Inflammatory macrophage treated with lipopolysaccharide for 1 hour (primary cell): ENCODE results near the gene PDE4D.

Source experiments
- DNase-seq, 2 donors: peaks; one replicate each; pipeline ENCODE4 v3.0.0-alpha.2; 2020 to 2022

The PDE4D gene

GRCh38 chr5:59893429-59894227, at the start of gene PDE4D:
Gene PDE4D (minus strand): TSS chr5:59893726.
- peak; percentile 48 to 50 for DNase-seq

DNA sequence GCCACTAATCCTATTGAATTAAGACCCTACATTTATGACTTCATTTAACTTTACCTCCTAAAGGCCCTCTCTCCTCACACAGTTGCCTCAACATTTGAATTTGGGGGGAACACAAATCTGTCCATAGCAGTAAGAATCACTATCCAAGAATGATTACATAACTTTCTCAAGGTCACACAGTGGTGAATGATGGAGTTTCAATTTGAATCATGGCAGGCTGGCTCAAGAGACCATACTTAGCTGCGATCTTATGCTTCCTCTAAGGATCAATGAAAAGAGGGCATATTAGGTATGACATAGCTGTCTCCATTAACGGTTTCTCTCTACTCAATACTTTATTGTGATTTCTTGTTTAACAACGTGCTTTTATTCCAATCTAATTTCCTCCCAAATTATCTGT, 44.1 kb upstream of the PDE4D start:
- no peak for DNase-seq

DNA sequence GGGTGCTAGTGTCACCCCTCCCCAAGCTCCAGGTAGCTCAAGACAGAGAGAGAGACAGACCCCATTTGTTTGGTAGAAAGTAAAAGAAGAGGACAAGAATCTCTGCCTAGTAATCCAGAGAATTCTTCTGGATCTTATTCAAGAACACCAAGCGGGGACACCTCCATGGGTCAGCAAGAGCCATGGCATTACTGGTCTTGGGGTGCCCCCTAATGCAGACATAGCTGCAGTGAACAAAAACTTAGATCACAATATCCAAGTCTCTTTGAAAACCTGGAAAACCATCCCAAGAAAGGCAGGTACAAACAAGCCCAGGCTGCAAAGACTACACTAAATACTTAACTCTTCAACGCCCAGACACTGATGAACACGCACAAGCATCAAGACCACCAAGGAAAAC, 29.9 kb upstream of the PDE4D start:
- no peak for DNase-seq

DNA sequence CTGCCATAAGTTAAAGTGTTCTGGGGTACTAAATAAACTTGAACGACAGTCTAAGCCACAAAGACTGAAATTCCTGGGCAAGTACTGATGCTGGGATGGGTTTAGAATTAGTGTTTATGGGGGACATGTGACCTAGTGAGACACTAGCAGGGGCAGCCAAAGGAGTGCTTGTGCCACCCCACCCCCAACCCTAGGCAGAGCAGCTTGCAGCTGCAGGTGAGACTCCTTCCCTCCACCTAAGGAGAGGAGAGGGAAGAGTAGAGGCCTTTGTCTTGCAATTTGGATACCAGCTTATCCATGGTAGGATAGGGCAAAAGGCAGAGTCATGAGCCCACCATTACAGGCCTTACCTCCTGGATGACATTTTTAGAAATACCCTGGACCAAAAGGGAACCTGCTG, 28.7 kb upstream of the PDE4D start:
- no peak for DNase-seq

DNA sequence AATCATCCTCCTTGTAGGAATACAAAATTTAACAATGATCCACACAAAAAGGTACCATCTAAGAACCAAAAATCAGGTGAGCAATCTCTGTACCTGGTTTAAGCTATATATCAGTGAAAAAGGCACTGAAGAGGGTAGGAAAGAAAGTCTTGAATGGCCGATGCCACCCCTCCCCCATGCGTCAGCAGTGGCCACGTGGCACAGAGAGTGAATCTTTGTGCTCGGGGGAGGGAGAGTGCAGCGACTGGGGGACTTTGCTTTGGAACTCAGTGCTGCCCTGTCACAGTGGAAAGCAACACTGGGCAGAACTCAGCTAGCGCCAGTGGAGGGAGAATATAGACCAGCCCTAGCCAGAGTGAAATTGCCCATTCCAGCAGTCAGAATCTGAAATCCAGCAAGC, 28.3 kb upstream of the PDE4D start:
- DNase-seq = no peak

GRCh38 chr5:59919484-59919883, 26.0 kb upstream of the PDE4D start:
- no peak for DNase-seq

DNA sequence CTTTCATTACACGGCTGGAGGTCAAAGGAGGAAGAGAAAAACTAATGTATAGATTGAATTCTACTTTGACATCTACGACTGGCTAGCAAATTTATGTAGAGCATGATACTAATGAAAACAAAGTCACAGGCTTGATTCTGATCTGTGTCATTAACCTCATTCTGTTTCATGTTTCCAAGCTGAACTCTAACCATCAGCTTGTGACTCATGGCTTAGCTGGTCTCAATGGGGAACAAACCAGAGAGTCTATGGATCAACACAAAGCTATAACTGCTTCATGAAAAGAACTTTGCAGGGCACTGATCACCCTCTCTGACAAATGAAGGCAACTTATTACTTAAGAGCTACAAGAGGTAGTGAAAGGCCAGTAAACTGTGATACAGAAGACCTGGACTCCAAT, 23.6 kb upstream of the PDE4D start:
- no peak for DNase-seq

GRCh38 chr5:59905188-59905587, 11.7 kb upstream of the PDE4D start:
- no peak for DNase-seq

DNA sequence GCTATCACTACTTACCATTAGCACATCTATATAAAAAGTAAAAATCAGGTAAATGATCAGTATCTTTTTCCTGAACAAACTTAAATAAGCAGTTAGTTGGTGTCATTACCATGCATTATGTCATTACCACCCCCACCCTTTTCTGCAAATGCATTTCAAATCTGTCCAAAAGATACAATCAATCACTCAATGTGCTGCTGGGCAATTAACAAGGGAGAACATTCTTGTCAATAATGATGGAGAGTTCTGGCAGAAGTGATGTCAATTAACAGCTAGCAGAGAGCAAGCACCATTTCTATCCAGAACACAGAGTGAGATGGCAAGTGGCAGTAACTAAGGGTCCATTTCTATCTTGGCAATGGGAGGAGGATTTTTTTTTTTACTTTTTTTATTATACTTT, 3.5 kb upstream of the PDE4D start:
- DNase-seq = no peak

DNA sequence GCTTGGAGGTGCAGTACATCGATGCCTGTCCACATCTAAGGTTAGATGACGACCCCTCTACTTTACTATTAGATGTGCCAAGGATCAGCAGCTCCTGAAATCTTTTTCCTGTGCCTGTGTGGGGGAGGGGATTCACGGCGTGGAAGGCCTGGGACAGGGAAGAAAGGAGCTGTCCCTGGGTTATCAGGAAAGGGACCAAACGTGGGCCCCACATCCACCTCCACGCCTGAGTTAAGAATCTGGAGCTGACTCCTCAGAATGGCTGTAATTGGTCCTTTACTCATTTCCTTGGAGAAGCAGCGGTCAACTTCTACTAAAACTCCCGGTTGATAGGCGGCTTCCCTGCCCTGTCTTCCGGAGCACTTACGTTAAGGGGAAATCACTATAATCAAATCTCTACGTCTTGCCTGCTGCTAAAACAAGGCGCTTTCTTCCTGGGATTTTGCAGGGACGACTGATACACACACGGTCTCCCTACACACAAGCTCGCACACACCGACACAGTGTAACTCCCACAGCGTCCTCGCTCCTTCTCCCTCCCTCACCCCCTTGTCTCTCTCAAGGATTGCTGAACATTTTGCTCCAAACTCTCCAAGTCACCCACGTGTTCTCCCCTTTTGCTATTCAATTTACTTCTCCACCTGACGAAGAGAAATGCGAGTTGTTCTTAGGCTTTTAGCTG, 1.4 kb downstream of the PDE4D start:
- no peak for DNase-seq

DNA sequence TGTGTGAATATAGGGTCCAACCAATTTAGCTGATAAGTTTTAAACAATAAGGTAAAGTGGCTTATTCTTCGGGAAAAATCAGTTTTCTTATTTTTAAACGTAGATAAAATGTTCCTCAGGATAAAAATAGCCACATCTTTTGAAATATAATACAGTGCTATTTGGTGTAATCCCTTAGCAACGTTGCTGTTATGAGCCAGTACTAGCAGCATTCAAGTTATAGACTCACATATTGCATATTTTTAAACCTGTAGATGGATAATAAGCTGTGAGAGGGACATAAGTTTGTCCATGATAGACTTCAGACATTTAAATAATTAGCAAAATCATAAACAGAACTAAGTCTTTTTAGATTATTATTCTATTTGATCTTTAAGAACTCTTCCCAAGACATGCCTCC, 6.3 kb downstream of the PDE4D start:
- DNase-seq = no peak

DNA sequence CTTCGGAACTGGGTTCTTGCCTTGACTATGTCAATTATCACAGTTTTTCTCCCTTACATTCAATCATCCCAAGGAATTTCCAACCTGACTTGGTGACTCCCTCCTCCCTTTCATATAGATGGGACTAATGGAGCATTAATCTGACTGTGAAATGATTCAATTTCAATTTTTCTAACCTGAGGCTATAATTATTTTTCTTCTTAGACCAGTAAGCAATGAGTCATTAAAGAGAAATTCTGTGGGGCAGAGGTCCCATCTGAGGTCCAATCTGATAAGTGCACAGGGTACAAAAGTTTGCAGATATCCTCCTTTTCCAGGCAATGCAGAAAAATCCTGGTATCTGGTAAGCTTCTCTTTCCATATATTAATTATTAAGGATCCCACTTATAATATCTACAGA, 18.9 kb downstream of the PDE4D start:
- no peak for DNase-seq

DNA sequence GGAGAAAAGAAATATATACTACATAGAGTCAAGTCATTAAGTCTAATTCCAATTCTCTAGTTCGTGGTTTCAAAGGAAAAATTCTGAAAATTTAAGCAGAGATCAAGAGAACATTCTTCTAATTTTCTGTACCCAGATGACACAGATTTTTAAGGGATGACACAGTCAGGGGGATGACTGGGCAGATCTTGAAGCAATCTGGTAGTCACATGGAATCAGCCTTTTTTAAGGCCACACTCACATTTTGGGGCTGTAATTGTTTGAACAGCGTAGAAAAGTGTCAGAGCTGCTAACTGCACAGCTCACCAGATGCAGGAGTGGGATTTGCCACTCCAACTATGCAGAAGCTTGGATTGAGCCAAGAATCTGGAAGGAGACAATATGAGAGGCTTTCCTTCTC, 20.4 kb downstream of the PDE4D start:
- DNase-seq = no peak

DNA sequence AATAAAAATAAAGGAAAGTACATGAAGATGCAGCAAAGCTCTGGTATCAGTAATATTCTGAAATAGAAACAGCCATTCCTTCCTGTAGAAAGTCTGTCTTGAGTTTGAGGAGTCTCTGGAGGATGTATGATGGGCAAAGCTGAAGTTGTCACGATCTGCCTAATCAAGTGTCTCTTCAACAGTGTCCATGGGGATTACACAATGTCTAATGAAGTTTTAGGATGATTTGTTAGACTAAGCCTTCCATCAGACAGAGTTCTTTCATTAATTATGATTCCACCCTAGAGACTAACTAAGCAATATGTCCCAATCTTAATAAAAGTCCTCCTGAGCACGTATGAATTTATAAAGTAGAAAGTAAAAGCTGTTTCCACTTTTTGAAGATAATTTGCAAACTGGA, 26.9 kb downstream of the PDE4D start:
- no peak for DNase-seq

DNA sequence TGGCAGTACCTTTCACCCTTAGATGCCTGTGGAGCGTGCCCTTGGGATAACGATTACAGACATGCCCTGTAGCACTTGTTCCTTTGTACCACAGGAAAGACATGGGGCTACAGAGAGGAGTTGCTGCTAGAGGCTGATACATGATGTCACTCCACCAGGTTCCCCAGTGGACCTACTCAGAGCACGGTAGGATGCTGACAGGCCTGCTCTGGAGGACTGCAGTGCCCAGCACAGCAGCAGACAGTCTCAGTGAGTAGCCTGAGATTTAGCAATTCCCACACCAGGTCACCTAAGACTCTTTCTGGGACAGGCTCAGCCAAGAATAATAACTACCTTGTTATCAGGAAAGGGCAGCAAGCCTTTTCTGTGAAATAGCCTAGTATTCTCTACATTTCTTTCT, 28.8 kb downstream of the PDE4D start:
- no peak for DNase-seq

DNA sequence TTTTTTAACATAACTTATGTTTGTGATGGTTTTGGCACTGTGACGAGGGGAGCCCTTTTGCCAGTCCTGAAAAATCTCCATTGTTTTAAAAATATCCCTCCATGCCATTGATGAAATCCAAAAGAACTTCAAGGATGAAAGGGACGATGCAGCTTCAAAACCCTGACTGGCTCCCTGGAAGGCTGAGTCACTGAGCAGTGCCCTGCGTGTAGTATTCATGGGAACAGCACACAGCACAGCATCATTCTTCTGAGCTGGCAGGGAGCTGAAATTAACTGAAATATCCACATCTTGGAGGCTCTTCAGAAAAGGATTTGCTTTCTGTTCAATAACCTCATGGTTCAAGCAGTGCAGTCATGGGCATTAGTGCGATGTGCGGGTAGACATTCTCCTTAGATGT, 29.7 kb downstream of the PDE4D start:
- DNase-seq = no peak

DNA sequence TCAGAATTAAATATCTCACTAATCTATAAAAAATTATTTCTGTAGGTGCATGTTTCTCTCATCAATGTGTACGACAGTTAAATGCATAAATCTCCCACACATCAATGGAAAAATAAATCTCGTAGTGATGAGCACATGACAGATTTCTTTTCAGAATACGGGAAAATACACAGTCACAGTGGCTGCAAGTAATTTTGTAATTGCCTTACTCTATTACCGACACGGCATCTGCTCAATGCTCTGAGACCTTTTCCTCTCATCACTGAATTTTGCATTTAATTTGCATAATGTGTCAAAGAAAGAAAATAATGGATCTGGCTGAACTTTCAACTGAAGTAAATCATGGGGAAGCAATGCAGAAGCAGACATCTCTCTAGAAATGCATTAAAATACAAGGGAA, 37.2 kb downstream of the PDE4D start:
- no peak for DNase-seq

- DNase-seq = no peak
Measured at GRCh38 chr5:59850766-59851165, 42.8 kb downstream of the PDE4D start.

DNA sequence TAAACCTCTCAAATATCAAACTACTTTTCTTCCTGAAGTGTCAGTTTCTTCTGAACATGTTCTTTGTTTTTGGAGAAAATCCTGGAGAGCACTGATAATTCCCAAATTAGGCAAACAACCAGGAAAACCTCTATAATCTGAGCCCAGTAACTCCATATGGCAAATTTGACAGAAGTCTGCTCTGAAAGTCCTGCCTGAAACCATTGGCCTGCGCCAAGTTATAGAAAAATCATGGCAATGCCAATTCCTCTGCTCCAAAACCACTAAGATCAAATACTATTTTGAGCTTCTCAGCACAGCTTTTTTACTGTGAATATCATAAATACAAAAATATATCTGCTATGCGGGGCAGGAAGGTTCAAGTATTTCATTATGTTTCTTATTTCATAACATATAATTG, 45.9 kb downstream of the PDE4D start:
- DNase-seq = no peak

DNA sequence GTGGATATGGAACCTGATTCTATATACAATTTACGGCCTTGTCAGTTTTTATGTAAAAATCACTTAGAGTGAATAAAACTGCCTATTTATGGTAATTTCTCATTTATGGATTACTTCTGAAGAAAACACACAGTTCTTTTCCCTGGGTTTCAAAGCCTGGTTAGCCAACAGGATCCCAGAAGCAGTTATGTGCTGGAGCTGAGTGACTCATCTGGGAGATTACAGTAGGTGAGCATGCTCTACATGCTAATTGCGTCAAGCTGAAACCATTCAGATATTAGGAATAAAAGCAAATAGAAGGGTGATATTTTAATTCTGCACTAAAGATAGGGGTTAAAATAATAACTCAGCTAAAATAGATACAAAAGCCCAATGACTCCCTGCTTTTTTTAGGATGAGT, 47.8 kb downstream of the PDE4D start:
- no peak for DNase-seq

GRCh38 chr5:59843511-59844213, 49.9 kb downstream of the PDE4D start:
- DNase-seq = no peak

DNA sequence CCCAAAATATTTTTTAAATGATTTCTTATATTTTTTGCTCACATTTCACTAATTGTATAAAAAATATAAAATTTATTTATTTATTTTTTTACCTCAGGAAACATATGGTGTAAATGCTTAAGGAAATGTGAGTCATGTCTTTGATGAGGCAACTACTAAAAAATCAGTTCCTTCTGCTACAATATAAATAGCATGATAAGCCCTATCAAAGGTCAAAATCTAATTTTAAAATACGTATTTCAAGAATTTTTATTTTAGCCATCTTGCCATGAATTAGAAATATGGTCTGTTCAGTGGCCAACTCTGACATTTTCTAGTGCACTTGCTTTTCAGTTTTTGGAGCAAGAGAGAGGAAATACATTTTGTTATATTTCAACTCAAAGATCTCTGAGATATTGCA, 50.5 kb downstream of the PDE4D start:
- peak; percentile 18 to 28 for DNase-seq

DNA sequence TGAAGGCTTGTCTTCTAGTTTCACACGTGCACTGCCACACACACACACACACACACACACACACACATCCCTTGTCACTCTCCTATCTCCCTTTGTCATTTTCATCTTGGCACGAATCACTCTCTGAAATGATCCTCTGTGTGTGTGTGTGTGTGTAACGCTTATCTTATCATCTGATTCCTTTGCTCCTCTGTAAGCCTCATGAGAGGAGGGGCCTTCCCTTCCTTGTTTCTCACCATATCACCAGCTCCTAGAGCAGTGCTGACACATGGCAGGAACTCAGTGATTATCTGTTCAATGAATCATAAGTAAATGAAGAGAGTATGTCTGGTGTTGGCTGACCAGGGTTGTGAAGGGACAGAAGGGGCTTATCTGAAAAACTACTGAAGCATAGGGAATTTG, 53.3 kb downstream of the PDE4D start:
- no peak for DNase-seq

DNA sequence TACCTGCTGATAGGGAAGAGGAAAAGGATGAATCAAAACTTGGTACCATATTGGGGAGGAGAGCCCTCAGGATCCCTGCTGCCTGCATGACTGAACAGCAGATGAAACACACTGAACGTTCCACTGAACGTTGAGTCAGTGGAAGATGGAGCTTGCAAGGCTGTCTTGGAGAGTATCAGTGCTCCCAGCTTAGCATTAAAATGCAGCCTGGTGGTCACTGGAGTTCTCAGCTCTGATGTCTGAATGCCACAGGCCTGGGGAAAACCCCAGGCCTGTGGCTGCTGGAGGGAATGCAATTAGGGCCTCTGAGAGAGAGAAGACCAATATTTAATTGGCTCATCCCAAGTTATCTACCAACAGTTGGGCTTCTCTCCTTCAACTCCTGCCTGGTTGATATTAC, 54.5 kb downstream of the PDE4D start:
- DNase-seq = no peak
